EH (cell line): Measurements from ENCODE around the gene EPHA2.
"Not testable (repeated sequence)": the region's sequence is repeated elsewhere in the genome, so short reads cannot be mapped to it uniquely, and the experiment has no call there.

Experiments used
- DNase-seq: peaks from one replicate; pipeline ENCODE4 v3.0.0-alpha.2; 2015; ENCODE audit warnings: low read depth

The EPHA2 gene

DNA sequence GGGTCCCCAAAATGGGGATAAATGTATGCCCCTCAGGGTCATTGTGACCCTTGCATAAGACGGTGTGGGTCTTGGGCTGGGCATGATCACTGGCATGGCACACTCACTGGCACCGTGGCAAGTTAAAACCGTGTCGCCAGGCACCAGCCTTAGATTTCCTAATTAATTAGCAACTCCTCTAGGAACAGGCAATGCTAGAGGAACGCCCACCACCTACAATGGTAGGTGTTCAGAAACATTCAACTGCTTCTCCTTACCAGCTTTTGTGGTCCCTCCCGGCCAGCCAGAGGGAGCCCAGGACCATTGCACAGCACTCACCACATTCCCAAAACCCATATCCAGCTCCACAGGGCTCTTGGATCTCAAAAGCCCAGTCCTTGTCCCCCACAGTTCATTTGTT, 36.4 kb downstream of the EPHA2 start:
- DNase-seq: no peak

DNA sequence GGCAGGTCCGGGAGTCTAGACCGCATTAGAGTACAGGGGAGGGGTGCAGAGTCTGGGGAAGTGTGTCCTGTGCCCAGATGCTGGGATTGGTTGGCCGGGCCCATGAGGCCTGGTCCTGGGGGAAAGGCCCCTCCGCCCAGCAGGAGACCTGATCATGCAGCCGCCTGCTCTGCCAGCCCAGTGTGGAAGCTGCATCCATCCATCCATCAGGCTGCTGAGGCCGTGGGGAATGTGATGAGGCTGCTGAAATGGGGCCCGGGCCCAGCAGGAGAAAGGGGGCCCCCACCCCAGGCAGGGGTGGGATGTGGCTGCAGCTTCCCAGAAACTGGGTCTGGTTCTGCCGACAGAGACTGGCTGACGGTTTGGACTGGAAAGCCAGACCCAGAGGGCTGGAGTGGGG, 37.2 kb downstream of the EPHA2 start:
- no peak for DNase-seq

DNA sequence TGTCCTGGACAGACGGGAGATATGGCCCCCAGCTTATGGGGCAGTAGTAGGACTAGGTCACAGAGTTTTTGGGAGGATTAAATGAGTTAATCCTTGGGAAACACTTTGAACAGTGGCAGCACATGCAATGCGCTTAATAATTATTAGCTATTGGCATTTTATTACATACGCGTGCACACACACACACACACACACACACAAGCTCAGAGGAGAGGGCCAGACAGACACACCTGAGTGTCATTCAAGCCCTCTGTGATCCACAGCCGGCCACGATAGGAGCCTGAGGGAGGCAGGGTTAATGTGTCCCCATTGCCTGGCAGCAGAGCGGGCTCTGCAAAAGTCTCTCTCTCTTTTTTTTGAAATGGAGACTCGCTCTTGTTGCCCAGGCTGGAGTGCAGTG, 37.9 kb downstream of the EPHA2 start:
- no peak for DNase-seq

DNA sequence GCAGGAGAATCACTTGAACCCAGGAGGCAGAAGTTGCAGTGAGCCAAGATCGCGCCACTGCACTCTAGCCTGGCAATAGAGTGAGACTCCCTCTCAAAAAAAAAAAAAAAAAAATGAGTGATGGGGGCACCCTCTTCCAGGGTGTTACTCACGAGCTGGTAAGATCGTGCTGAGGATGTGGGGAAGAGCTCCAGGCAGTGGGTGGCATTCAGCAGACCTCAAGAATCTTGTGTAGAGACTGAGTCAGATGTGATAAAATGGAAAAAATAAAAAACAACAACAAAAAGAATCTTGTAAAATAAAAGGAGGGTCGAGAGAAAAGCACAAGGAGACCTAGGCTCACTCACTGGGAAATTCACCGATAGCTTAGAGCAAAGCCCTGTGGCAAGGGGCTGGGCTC, 38.5 kb downstream of the EPHA2 start:
- peak; percentile 66 for DNase-seq

DNA sequence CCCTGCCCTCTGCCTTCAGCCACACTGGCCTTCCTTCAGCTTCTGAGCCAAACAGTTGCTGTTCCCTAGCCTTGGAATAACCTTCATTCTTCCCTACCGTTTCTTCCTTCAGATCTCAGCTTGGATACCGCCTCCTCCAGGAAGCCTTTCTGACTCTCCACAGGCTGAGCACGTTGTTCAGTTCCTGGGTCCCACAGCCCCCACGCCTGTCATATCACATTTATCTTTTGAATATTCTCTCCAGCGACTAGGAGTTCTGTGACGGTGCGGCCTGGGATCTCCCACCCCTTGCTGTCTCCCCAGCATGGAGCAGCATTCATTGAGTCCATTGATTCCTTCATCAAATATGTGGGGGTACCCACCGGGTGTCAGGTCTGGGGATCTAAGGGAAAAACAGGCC, 39.2 kb downstream of the EPHA2 start:
- no peak for DNase-seq

DNA sequence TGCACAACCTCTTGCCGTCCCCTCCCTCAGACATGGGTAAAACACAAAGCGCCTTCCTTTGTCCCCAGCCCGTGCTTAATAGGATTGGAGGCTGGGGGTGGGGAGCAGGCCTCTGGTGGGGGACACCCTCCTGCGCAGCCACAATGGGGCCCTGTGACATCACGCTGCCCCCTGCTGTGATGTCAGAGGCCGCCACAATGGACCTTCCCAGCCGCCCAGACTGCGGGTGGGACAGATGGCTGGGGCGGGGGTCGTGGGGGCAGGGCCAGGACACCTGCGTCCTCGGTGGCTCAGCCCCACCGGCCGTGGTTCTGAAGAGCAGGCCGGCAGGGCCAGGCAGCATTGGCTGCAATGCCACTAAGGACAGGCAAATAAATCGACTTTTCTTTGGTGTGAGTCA, 39.9 kb downstream of the EPHA2 start:
- DNase-seq: no peak

DNA sequence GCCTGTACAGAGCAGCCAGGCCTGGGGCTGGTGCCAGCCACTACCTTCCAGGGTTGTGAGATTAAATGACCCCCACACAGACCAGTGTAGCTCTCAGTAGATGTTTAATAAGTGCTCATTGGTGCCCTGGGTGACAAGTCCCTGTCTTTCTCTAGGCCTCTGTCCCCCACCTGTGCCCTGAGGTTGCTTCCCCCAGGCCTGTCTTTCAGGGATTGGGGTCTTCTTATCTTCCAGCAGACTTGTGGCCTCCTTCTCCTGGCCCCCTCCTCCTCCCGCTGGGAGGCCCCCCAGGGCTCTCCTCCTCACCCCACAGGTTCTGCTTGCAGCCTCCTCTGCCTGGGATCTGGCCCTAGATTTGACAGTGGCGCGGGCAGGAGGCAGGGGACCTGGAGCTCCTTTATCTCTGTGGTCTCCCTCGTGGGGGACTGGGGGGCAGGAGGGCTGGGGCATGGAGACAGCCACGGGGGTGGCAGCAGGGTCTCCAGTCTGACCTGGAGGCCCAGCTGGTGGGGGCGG, 40.3 kb downstream of the EPHA2 start:
- no peak for DNase-seq

DNA sequence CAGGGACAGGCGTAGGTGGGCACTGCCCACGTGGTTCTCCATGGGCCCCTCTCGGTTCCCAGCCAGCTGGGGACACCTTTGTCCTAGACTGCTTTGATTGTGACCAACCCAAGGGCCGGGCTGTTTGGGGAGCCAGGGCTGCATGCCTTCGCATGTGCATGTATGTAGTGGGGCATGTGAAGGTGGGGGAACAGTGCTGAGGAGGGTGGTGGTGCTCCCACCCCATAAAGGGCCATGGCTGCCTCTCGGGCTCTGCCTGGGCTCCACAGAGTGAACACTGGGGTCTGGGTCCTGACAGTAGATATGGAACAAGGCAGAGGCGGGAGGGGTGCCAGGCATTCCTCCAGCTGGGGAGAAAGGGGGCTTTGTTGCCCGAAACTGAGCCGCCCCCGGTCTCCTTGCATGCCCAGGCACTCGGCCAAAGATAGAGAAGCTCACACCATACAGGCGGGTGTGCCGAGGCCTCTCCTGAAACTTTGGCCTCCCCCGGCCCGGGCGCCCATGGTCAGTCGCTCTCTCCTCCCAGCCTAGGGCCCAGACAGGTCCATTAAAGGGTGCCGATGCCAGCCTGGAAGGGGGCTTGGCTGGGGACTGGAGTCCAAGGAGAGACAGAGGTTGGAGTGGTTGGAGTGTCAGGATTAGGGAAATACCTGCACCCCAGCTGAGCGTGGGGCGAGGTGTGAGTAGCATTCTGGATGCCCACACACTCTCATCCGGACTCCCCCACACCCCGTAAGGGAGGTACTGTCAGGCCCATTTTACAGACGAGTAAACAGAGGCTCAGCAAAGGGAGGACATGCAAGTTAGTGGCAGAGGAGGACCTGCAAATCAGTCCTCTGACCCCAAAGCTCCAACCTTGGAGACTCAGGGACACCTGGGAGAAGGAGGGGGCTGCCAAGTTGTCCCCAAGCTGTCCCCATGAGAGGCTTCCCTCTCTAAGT, 41.1 kb downstream of the EPHA2 start:
- no peak for DNase-seq

DNA sequence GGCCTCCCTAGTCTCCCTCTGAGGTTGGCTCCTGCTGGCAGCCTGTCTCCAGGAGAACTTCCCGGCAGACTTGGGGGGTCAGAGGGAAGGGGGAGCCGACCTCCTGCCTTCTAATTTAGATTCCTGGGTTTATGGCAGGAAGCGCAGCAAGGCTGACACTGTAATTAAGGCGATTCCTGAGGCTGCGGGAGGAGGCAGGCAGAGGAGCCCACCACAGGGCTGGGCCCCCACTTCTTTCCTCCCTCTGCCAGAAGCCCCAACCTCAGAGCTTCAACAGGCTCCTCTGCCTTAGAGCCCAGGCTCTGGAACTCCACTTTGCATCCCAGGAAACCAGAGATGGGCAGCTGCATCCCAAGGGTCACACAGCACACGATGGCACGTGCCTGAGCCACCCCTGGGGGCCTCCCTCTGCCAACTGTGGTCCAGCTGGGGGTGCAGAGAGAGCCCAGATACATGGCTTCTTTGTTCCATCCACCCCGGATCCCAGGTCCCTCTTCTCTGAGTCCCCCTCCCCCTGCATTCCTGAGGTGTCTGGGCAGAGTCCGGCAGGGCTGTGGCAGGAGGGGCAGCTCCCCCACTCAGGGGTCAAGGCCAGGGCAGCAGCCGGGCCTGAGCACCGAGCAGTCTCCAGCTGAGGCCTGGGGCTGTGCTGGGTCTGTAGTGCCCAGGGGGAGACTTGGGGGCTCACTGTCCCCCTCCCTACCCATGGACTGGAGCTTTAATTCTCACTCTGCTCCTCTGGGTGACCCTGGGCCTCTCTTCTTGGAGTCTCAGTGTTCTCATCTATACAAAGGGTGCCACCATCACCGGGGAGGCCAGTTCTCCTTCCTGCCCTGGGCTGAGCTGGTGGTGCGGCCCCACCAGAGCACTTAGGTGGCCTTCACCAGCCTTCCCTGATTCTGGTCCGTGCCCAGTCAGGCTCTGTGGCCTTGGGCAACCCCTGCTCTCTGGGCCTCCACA, 43.0 kb downstream of the EPHA2 start:
- peak; percentile 74 for DNase-seq

DNA sequence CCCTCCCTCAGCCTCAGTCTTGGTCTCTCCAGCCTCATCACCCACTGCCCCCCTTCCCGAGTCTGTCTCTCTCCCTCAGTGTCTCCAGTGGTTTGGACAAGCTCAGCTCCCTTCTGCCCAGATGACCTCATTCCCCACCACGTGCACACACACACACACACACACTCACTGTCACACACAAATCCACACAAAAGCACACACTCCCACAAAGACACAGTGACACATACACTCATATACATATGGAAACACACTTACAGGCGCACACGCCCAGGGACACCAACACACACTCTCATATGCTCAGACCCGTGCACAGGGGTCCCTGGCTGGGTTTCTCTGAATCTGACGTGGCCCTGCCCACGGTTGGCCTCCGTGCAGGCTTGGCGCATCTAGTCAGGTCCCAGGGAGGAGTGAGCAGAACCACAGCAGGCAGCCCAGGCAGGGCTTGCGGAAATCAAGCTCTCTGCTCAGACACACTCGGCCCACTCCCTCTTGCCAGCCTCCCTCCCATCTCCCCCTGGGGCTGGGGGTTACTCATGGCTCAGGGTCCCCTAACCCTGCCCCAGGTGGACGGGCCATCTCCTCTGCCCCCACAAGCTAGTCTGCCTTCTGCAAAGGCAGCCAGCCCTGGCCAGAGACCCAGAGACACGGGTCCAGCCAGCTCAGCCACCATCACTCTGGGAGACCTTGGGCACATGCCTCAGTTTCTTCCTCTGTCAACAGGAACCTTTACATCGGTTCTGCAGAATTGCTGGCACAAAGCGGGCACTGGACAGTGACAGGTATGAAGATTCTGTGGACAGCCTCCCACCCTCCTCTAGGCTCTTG, 43.9 kb downstream of the EPHA2 start:
- DNase-seq: peak; percentile 72

DNA sequence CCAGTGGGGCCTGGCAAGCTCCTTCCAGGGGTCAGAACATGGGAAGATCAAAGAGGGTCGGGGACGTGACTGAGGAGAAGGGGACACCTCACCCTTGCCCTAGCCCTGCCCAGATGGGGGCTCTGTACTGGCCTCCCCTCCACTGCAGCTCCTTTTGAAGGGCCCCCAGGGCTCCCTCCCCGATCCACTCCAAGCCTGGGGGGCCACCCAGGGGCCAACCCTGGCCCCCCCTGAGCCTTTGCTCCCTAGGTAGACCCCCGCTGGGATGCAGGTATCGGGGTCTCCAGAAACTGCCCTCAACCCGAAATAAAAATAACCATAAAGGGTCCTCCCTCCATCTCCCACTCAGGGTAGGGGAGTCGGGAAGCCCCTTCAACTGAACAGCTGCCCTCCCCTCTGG, 45.0 kb downstream of the EPHA2 start:
- no peak for DNase-seq

DNA sequence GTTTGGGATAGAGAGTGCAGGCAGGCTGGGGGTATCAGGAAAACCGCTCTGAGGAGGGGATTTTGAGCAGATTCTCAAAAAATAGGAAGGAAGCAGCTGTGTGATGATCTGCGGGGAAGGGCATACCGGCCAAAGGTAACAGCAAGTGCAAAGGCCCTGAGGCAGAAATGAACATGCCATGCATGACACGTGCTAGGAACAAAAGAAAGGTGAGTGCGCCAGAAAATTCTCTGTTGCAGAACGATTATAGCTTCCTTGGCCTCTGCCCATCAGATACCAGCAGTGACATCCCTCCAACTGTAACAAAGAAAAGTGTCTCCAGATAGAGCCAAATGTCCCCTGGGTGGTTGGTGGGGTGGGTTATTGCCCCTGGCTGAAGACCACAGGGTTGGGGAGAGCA, 45.4 kb downstream of the EPHA2 start:
- no peak for DNase-seq

DNA sequence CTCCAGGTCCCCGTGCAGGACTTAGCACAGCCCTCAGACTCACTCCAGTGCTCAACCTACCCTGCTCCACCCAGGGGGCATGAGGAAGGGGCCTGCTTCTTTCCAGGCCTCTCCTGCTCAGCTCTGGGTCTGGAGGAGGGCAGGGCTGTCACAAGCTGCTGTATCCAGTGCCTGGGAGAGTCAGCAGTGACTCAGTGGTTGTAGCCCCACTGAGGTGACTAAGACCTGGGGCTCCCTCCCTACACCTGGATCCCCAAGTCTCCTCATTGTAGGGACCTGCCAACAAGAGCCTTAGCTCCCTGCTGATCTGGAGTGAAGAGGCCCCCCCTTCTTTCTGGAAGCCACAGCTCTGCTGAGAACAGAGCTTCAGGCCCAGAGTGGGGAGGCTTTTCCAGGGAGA, 46.3 kb downstream of the EPHA2 start:
- no peak for DNase-seq

DNA sequence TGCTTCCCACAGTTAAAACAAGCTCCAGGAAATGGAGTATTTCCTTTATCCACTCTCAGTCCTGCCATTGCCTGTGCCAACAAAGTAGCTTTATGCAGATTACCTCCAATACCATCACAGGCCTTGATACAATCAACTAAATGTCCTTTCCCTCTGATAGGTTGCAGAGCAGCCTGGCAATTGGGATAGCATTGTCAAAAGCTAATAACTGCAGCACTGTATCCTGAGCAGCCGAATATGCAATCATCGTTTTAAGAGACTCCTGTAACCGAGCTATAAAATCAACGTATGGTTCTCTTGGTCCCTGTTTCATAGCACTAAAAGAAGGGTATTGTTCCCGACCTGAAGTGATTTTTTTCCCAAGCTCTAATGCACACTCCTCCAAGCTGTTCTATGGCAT, 48.8 kb downstream of the EPHA2 start:
- not testable (repeated sequence) for DNase-seq

DNA sequence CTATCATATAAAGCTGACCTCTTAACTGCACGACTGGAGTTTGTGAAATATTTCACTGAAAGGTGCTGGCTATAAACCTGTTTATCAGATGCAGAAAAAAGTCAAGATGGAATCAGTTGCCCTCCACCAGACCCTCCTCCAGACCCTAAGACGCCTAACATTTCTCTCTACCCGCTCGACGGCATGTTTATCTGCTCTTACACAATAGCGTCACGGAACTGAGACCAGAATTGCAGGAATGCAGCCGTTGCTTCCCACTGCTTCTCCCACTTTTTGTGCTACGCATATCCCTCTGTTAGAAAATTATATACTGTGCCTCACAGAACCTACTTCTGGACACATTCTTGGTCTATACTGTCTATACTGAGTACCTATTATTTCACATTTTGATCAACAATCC, 54.2 kb downstream of the EPHA2 start:
- peak; percentile 43 for DNase-seq

DNA sequence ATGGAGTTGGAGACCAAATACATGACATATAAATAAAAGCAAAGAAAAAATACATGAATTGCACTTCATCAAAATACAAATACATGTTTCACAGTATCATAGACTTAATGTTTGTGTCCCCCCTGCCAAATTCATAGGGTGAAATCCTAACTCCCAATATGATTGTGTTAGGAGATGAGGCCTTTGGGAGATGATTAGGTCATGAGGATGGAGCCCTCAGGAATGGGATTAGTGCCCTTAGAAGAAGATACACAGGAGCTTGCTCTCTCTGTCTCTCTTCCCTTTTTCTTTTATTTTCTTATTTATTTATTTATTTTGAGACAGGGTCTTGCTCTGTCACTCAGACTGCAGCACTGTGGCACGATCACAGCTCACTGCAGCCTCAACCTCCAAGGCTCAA, 56.5 kb downstream of the EPHA2 start:
- no peak for DNase-seq

DNA sequence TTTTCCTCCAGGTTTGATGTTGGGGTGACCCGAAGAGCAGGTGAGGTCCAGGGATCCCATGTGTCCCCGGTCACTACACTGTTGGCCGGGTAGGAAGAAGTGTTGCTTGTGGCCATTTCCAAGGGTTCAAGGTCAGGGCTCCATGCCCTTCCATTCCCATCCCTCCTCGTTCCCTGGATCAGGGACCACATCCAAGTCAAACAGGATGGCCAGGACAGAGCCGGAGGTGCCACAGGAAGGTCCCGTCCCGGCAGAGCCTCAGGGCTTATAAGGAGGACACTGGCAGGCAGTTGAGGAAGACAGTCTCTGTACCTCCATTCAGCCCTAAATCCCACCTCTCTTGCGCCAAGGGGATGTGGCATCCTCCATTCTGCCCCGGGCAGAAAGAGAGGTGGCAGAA, 60.4 kb downstream of the EPHA2 start:
- no peak for DNase-seq

DNA sequence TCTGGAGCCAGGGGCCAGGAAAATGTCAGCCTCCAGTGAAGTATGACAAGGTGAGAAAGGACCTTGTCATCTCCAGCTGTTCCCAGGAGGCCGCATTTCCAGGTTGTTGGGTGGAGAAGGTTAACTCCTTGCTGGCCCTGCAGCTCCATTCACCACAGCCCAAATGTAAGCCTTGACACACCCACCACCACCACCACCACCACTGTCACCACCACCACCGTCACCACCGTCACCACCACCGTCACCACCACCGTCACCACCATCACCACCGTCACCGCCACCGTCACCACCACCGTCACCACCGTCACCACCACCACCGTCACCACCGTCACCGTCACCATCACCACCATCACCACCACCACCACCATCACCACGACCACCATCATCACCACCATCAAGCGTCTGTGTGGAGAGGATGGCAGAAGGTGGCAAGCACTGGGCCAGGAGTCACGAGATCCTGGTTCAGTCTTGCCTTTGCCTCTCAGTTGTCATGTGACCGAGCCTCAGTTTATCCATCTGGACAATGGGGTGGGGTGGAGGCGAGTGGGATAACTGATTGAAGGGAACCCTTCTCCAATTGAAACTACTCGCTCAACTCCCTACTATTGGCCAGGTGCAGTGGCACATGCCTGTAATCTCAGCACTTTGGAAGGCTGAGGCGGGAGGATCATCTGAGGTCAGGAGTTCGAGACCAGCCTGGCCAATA, 61.3 kb downstream of the EPHA2 start:
- DNase-seq: no peak

DNA sequence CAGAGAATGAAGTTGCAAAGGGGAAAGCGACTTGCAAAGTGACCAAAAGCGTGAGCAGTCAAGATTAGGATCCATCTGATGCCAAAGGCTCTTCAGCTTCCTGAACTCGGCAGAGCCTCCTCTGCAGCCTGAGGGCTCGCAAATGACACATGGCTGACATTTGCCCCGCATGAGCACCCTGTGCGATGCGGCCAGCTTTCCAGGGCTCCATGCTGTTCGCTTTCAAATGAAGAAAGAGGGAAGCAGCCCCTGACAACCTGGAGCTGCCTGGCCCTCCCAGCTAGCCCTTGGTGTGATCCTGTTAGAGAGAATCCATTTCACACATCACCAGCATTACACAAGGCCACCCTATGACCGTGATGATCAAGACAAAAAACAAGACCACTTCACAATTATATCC, 62.3 kb downstream of the EPHA2 start:
- no peak for DNase-seq

DNA sequence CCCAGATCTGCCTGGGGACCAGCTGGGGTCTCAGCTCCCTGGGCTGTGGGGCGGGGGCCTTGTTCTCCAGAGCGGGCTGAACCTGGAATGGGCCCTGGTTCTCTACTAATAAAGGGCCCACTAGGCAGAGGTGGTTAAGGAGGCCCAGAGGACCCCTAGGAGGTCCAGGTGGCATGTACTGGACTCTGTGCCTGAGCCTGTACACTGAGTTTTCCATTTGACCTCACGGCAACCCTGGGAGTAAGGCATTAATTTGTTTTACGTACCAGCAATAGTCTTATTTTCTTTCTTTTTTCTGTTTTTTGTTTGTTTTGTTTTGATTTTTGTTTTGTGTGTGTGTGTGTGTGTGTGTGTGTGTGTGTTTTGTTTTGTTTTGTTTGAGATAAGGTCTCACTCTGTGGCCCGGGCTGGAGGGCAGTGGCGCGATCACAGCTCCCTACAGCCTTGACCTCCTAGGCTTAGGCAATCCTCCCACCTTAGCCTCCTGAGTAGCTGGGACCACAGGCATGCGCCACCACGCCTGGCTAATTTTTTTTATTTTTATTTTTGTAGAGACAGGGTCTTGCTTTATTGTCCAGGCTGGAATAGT, 62.9 kb downstream of the EPHA2 start:
- DNase-seq: no peak
